HG03520 (cell line): Measurements from ENCODE around the gene PPP1R16B.

Experiments
- ATAC-seq: cut with Tn5 transposase; IDR thresholded peaks from one replicate; pipeline ENCODE4 v1.9.1; 2021; ENCODE audit warnings: mild to moderate bottlenecking, moderate library complexity; ENCODE audit not compliant: unreplicated experiment

The PPP1R16B gene

DNA sequence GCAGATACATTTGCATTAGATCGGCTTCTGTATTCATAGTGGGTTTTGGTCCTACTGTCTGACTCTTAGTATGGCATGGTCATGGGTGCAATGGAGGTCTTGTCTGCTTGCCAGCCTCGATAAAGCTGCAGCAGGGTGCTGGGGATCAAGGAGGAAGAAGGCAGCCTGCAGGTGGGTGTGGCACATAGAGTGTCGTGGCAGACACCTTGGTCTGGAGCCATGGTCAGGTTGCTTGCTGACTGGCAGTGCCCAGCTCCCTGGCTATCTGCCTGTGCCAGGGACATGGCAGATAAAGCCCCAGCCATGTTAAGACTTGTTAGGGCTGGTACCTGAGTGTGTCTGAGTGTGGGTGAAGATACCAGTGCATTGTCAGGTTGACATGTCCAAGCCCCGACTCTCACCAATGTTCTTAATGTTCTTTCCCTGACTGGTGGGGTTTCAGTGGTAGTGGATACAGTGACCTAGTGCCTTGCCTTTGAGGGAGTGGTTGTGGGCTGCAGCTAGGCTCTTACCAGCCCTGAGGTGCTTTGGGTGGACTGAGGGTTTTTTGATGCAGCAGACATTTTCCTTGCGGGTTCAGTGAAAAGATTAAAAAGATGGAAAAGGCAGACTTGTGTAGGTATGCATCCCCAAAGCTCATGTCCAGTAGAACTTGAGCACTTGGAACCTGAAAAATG, 122.5 kb downstream of the PPP1R16B start:
- no peak for ATAC-seq

DNA sequence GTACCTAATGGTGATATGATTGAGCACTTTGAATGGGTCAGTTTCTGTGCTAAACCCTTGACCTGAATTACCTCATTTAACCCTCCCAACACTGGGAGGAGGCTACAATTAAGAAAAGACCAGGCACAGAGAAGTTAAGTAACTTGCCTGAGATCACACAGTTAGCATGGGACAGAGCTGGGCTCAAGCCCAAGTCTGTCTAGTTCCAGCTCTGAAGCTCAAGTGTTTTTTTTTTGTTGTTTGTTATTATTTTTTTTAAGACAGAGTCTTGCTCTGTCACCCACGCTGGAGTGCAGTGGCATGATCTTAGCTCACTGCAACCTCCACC, 124.7 kb downstream of the PPP1R16B start:
- ATAC-seq, result no peak

- no peak for ATAC-seq
Observed at GRCh38 chr20:38931984-38932383, 126.5 kb downstream of the PPP1R16B start.

GRCh38 chr20:38932457-38933120, 127.1 kb downstream of the PPP1R16B start:
- ATAC-seq, result no peak

GRCh38 chr20:38934530-38934929, 129.0 kb downstream of the PPP1R16B start:
- no peak for ATAC-seq

GRCh38 chr20:38935285-38935684, 129.8 kb downstream of the PPP1R16B start:
- no peak for ATAC-seq

DNA sequence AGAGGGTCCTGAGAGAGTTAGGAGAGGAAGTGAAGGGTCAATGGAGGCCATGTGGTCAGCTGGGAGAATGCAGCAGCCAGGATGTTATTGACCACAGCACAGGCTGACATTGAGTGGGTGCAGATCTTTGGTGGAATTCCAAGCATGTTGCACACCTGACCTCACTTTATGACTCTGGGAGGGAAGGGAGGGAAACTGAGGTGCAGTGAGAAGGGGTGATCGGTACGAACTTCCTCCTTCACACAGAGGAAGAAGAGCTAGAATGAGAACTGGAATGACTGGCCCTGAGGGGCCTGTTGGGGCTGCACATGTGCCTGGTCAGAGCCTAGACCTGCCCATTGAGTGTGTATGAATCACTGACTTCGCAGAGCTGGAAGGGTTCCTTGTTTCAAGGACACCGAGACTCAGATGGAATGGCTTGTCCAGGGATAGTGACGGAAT, 130.5 kb downstream of the PPP1R16B start:
- ATAC-seq, result no peak

GRCh38 chr20:38937000-38937399, 131.5 kb downstream of the PPP1R16B start:
- no peak for ATAC-seq

DNA sequence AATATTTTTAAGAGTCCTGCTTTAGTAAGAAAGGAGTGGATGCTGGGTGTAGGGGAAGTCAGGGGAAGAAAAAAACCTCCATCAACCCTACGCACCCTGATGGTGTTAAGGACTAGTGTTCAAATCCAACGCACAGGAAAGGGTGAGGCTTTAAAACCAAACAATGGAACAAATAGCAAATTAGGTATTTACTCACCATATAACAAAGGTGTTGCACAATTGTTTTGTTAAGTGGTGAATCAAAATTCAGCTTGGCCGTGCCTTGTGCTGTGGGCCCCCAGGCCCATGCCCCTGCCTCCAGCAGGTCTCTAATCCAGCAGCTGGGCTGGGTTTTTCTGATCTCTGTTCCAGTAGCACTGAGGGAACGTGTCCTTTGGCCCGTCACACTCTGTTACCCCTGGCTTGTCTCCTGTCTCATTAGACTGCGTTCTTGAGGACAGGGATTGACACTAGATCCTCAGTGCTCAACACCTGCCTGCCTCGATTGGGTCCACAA, 132.5 kb downstream of the PPP1R16B start:
- ATAC-seq, result no peak

- no peak for ATAC-seq
Observed at GRCh38 chr20:38939686-38940085, 134.2 kb downstream of the PPP1R16B start.

- ATAC-seq, result no peak
Observed at GRCh38 chr20:38940644-38941043, 135.1 kb downstream of the PPP1R16B start.

GRCh38 chr20:38941726-38942389, 136.4 kb downstream of the PPP1R16B start:
- ATAC-seq, result no peak

- no peak for ATAC-seq
Observed at GRCh38 chr20:38945012-38945411, 139.5 kb downstream of the PPP1R16B start.

DNA sequence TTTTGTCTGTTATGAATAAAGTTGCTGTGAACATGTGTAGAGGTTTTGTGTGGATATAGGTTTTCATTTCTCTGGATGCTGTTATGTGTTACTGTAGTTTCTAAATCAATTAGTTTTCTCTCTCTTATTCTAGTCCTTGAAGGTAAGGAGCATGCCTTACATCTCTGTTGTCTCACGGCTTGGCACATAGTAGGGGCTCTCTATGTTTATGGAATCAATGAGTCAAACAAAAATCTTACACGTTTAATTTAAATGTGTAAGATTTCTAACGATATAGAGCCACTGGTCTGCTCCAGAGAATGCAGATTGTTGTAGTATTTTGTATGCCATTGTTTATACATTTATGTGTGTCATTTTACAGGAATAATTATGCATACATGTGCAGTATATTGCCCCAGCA, 141.3 kb downstream of the PPP1R16B start:
- ATAC-seq, result no peak

- ATAC-seq, result no peak
Observed at GRCh38 chr20:38947931-38948362, 142.4 kb downstream of the PPP1R16B start.

DNA sequence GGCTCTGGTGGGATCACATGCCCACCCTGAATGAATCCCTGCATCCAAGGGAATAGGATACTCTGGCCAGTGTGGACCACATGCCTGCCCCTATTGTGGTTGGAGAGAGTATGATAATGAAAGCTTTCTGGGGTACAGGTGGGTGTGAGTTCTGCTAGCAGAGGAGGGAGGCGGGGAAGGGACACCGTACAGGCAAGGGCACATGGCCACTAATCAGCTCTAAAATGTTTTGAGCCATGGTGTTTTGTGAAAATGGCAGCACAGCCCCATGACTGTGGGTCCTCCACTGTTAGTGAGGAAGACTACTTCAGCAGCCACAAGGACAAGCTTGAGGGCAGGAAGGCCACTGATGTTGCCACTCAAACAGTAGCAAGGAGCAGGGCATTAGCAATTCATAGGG, 144.8 kb downstream of the PPP1R16B start:
- ATAC-seq, result no peak

DNA sequence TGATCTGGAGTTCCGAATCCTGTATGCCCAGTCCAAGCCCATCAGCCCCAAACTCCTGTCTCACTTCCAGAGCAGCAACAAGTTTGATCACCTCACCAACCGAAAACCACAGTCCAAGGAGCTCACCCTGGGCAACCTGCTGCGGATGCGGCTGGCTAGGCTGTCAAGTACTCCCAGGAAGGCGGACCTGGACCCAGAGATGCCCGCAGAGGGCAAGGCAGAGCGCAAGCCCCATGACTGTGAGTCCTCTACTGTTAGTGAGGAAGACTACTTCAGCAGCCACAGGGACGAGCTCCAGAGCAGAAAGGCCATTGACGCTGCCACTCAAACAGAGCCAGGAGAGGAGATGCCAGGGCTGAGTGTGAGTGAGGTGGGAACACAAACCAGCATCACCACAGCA, 146.1 kb downstream of the PPP1R16B start:
- ATAC-seq, result no peak

GRCh38 chr20:38952153-38952552, 146.7 kb downstream of the PPP1R16B start:
- no peak for ATAC-seq

GRCh38 chr20:38953630-38954340, 148.3 kb downstream of the PPP1R16B start:
- no peak for ATAC-seq

DNA sequence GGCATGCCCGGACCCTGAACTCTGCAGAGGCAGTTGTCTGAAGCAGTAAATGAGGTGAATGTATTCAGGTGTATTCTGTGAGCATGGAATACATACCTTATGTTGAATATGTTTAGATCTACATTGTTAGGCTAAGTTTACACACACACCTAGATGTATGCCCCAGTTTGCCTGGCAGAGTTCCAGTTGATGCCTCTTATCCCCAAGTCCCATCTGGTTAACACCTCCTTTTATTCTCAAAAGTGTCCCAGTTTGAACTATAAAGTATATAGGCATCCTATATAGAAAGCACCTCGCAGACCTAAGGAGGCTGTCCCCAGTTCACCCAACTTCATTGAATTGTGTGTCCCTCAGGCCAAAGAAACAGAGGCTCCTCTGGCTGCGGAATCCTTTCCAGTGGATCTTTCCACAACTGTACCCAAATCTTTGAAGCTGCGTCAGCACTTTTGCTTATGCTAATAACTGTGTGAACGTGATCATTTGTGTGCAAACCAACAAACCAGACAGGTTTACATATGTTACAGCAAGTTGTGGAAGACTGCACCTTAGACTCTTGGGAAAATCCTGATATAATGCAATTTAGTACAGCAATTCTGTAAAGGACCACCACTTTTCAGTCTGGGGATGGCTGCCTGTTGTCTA, 151.9 kb downstream of the PPP1R16B start:
- no peak for ATAC-seq

- ATAC-seq, result no peak
Observed at GRCh38 chr20:38957915-38958485, 152.5 kb downstream of the PPP1R16B start.
